ENCODE results near the gene CABP7.

The CABP7 gene

GRCh38 chr22:29693671-29694070, 26.1 kb upstream of the CABP7 start:
- DNase-seq (ENCODE audit: low read depth), result no peak
- TF ChIP-seq, protein P1, sequence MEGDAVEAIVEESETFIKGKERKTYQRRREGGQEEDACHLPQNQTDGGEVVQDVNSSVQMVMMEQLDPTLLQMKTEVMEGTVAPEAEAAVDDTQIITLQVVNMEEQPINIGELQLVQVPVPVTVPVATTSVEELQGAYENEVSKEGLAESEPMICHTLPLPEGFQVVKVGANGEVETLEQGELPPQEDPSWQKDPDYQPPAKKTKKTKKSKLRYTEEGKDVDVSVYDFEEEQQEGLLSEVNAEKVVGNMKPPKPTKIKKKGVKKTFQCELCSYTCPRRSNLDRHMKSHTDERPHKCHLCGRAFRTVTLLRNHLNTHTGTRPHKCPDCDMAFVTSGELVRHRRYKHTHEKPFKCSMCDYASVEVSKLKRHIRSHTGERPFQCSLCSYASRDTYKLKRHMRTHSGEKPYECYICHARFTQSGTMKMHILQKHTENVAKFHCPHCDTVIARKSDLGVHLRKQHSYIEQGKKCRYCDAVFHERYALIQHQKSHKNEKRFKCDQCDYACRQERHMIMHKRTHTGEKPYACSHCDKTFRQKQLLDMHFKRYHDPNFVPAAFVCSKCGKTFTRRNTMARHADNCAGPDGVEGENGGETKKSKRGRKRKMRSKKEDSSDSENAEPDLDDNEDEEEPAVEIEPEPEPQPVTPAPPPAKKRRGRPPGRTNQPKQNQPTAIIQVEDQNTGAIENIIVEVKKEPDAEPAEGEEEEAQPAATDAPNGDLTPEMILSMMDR (IDR thresholded peaks at IDR 0.05; ENCODE audit: insufficient read depth, low read depth, low read length, missing control alignments), result no peak

DNA sequence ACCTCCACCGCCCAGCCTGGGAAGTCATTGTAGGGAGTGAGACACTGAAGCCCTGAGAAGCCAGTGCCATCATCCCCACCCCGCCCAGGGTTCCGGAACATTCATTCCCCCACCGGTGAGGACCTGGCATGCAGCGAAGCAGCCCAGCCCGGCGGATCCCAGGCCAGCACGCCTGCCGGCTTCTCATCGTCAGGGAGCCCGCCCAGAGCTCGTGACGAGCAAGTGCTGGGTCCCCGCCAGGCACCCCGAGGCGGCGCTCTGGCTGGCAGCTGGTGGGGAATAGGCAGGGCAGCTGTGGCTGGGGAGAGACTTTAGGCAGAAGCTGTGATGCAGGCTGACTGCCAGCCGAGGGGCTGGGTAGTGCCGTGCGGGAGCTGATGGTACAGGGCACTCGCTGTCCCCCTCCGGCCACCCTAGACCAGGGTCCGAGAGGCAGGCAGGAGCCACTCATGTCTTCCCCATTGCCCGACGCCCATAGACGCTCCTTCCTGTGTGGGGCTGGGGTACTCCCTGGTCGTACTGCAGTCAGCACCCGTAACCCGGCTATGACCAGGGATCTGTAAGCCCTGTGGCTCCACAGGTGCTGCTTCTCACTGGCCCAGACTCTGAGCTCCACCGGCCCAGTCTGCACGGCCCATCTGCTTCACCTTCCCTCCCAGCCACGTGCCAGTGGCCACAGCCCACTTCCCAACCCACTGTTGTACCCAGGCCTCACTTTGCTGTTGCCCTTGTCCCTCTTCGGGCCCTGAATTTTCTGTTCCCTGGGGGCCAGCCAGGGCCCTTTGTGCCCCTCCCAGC, 24.5 kb upstream of the CABP7 start:
- peak; percentile 32 for DNase-seq (ENCODE audit: low read depth)
- TF ChIP-seq, protein P1 (IDR thresholded peaks at IDR 0.05; ENCODE audit: insufficient read depth, low read depth, low read length, missing control alignments), result no peak
- H3K4me3 ChIP-seq (ENCODE audit: low read length), result no peak overlapping the region

More at GRCh38 chr22:29693671-29694070, 26.1 kb upstream of the CABP7 start:
- no peak overlapping the region for H3K4me3 ChIP-seq (ENCODE audit: low read length)

- TF ChIP-seq, protein P1 (IDR thresholded peaks at IDR 0.05; ENCODE audit: insufficient read depth, low read depth, low read length, missing control alignments), result no peak
- no peak for DNase-seq (ENCODE audit: low read depth)
- H3K4me3 ChIP-seq (ENCODE audit: low read length), result no peak overlapping the region
These were observed 21.8 kb upstream of the CABP7 start for GRCh38 chr22:29697853-29698598.

DNA sequence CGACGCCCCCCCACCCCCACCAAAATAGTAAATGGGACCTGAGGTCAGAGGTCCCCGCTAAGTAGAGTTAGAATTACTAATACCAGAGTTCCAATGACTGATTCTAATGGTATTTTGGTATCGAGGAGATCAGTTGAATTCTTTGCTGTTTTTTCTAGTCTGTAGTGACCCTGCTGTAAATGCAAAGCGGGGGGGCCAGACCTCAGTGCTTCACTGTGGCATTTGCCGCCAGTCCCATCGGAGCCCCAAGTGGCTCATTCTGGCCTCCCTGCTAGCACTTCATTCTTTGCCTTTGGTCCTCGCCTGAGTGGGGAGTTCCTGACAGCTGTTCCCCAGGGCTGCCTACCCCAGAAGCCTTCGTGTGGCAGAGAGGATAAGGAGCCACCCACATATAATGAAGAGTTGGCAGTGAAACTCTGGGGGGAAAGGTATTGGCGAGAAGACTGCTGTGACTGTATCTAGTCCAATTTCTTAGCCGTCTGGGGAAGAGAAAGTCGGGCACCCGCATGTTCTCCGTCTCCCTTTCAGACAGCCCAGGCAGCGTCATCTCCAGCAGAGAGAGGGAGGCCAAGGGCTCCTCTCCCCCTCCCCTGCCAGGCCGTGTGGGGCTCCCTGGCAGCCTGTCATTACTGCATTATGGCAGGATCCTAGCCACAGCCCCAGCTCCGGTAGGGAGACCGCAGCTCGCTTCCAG, 19.4 kb upstream of the CABP7 start:
- no peak for DNase-seq (ENCODE audit: low read depth)
- H3K4me3 ChIP-seq (ENCODE audit: low read length), result no peak overlapping the region
- TF ChIP-seq, protein P1 (IDR thresholded peaks at IDR 0.05; ENCODE audit: insufficient read depth, low read depth, low read length, missing control alignments), result no peak

- no peak overlapping the region for H3K4me3 ChIP-seq (ENCODE audit: low read length)
- TF ChIP-seq, protein P1 (IDR thresholded peaks at IDR 0.05; ENCODE audit: insufficient read depth, low read depth, low read length, missing control alignments), result no peak
These were observed 19.0 kb upstream of the CABP7 start for GRCh38 chr22:29700900-29701154.

GRCh38 chr22:29701155-29701999, 18.4 kb upstream of the CABP7 start:
- TF ChIP-seq, protein P1 (IDR thresholded peaks at IDR 0.05; ENCODE audit: insufficient read depth, low read depth, low read length, missing control alignments), result peak; percentile 55
- peak; percentile 42 for DNase-seq (ENCODE audit: low read depth)
- no peak overlapping the region for H3K4me3 ChIP-seq (ENCODE audit: low read length)

More at GRCh38 chr22:29700900-29701154, 19.0 kb upstream of the CABP7 start:
- DNase-seq (ENCODE audit: low read depth), result no peak
